K562 (cell line): Measurements from ENCODE around the gene ZNF581. TPM values are rescaled to one million over a fixed set of nuclear protein-coding genes. Genes with fewer than 3 reads are reported as not detected.

Experiments used
- ARID1B ChIP-seq: fragments of 450-650 bp; IDR thresholded peaks from 2 replicates; pipeline ENCODE4 v1.6.1; 2016; ENCODE audit warnings: antibody characterized with exemption, mild to moderate bottlenecking, inconsistent platforms
- CHD2 ChIP-seq: IDR thresholded peaks from 2 replicates; pipeline ENCODE4 v1.6.1; 2011; ENCODE audit warnings: low read depth, low read length
- MTA3 ChIP-seq: fragments of 450-650 bp; formaldehyde crosslinking; IDR thresholded peaks from 2 replicates; pipeline ENCODE4 v1.6.1; 2017; ENCODE audit warnings: mild to moderate bottlenecking, borderline replicate concordance
- OTX1 ChIP-seq: fragments of 450-650 bp; formaldehyde crosslinking; IDR thresholded peaks from 2 replicates; pipeline ENCODE4 v1.4.0; 2022; ENCODE audit warnings: mild to moderate bottlenecking
- PPARD ChIP-seq: fragments of 250-450 bp; sonication (Bioruptor Pico); IDR thresholded peaks from 2 replicates; pipeline ENCODE4 v1.8.0; 2022; ENCODE audit warnings: inconsistent platforms, mild to moderate bottlenecking, moderate library complexity
- SLC30A9 ChIP-seq: fragments of 250-450 bp; sonication (Bioruptor Pico); IDR thresholded peaks from 2 replicates; pipeline ENCODE4 v1.8.0; 2022; ENCODE audit warnings: mild to moderate bottlenecking, moderate library complexity
- SMARCA4 ChIP-seq: fragments of 450-650 bp; IDR thresholded peaks from 2 replicates; pipeline ENCODE4 v1.6.1; 2016
- YY1 ChIP-seq, 3 experiments: IDR thresholded peaks; 2 replicates each; pipeline ENCODE4 v1.6.1; 2011; ENCODE audit warnings: low read length in 2 of 3, mild to moderate bottlenecking in 2 of 3, moderate library complexity in 2 of 3, borderline replicate concordance in 1 of 3, control low read depth in 1 of 3, low read depth in 1 of 3; ENCODE audit not compliant: insufficient read depth in 3 of 3, insufficient replicate concordance in 2 of 3, control insufficient read depth in 1 of 3, insufficient read length in 1 of 3; ENCODE audit errors: extremely low read depth in 1 of 3
- ZNF551 ChIP-seq: fragments of 250-450 bp; sonication (Bioruptor Pico); IDR thresholded peaks from 2 replicates; pipeline ENCODE4 v1.5.0; 2021; ENCODE audit warnings: mild to moderate bottlenecking, moderate library complexity
- ZNF79 ChIP-seq: fragments of 250-450 bp; sonication (Bioruptor Pico); IDR thresholded peaks from 2 replicates; pipeline ENCODE4 v1.4.0; 2020; ENCODE audit warnings: low read depth, mild to moderate bottlenecking, moderate library complexity
- ZZZ3 ChIP-seq: fragments of 450-650 bp; IDR thresholded peaks from 2 replicates; pipeline ENCODE4 v1.6.1; 2016; ENCODE audit warnings: antibody characterized with exemption, mild to moderate bottlenecking, moderate library complexity
- polyA plus RNA-seq, 8 experiments: library from polyadenylated mRNA; depleted of rRNA in 4 of 8; stranded (reverse) in 5 of 8; unstranded in 3 of 8; fragments of >200 nt; fragmentation: Nextera tagmentation in 2 of 8; fragmentation: Illumina TruSeq in 1 of 8; extraction: Ambion mirVana in 2 of 8; extraction: Trizol in 1 of 8; gene quantifications; 2 replicates each; pipeline versions ENCODE4 v1.2.1 to v1.2.3, GENCODE V29; 2011 to 2014; ENCODE audit warnings: inconsistent platforms in 1 of 8, missing spikeins in 1 of 8
- total RNA-seq, 7 experiments: library from RNA; depleted of rRNA in 6 of 7; stranded (reverse); fragments of >200 nt in 6 of 7; fragmentation: Illumina TruSeq in 2 of 7; extraction: Trizol in 2 of 7; gene quantifications; 2 replicates each; pipeline versions ENCODE4 v1.2.1 to v1.2.3, GENCODE V29; 2011 to 2021; ENCODE audit warnings: low replicate concordance in 1 of 7
- TF ChIP-seq, protein P1 (sequence below): fragments of 450-650 bp; IDR thresholded peaks from 2 replicates; pipeline ENCODE4 v1.6.1; 2017; ENCODE audit warnings: antibody characterized with exemption
- TF ChIP-seq, protein P2 (sequence below): fragments of 250-450 bp; sonication (Bioruptor Pico); IDR thresholded peaks from 2 replicates; pipeline ENCODE4 v1.5.0; 2021
- TF ChIP-seq, protein P3 (sequence below): conservative IDR thresholded peaks from 2 replicates; pipeline ENCODE4 v1.6.1; 2011; ENCODE audit warnings: low read depth, mild to moderate bottlenecking, low read length; ENCODE audit not compliant: control insufficient read depth
- TF ChIP-seq, protein P4 (sequence below): fragments of 250-450 bp; sonication (Bioruptor Pico); IDR thresholded peaks from 2 replicates; pipeline ENCODE4 v1.8.0; 2021; ENCODE audit warnings: borderline replicate concordance, mild to moderate bottlenecking, moderate library complexity; ENCODE audit not compliant: poor library complexity, severe bottlenecking
- TF ChIP-seq, protein P5 (sequence below): IDR thresholded peaks from 2 replicates; pipeline ENCODE4 v1.6.1; 2016; ENCODE audit warnings: missing genetic modification characterization, missing compliant biosample characterization
- TF ChIP-seq, protein P6 (sequence below): fragments of 250-450 bp; sonication (Bioruptor Pico); IDR thresholded peaks from 2 replicates; pipeline ENCODE4 v1.4.0; 2020; ENCODE audit warnings: mild to moderate bottlenecking, moderate library complexity

The ZNF581 gene
- total and polyA plus RNA-seq, 9 of the 15 experiments (the other 6 are each of a cell fraction or from before 2014, with no cell fraction given) = 2.4 to 39.4 (median 15.4) TPM

DNA sequence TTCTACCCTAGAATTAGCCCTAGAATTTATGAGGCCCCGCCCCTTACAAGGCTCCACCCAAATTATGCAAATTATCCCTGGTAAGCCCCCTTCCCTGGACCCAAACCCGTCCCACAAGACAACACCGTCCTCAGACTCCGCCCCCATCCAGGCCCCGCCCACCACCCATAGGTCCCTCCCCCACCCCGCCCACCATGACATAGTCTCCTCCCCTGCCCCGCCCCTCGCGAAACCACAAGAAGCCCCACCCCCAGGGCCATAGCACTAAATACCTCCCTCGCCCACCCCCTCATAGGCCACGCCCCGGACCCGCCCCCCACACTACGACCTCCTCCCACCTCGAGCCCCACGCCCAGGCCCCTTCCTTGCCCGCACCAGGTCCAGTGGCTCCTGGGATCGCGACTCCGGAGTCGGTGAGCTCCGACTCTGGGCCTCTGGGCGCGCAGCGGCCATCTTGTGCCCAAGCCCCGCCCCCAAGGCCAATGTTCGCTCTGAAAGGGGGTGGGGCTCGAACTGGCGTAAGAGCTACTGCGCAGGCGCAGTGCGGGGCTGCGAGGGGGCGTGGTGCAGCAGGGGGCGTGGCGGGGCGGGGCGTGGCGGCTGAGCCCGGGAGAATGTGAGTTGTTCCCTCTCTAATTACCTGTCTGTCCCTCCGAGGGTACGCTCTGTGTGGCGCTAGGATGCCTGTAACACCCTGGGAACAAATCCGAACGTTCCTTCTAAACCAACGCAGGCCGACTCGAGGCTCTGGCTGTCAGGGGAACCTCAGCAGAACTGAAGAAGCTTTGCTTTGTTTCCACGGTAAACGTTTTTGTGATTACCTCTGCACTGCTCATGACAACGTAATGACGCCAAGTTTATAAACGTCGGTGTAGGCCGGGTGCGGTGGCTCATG is 19.1 kb upstream of the ZNF581 start, which contains the start of gene ZNF784 (continued):
- TF ChIP-seq ARID1B (no peak), ZNF79 (no peak), PPARD (no peak), SLC30A9 (CRISPR knock-in tag) (no peak), MTA3 (0 out of 2 replicates have a peak, but pooled peaks have one; percentile 45), YY1 (IDR thresholded peaks at IDR 0.05; ENCODE audit: borderline replicate concordance in 1 of 3, control insufficient read depth in 1 of 3, extremely low read depth in 1 of 3, insufficient read depth in 3 of 3, insufficient read length in 1 of 3, insufficient replicate concordance in 2 of 3, low read depth in 1 of 3, low read length in 2 of 3) (peak; percentile 92 to 99 (median 97)), ZZZ3 (no peak), SMARCA4 (no peak), OTX1 (CRISPR knock-in tag) (no peak), ZNF551 (CRISPR knock-in tag) (no peak), CHD2 (0 out of 2 replicates have a peak, but pooled peaks have one; percentile 35)
- TF ChIP-seq, protein P1, sequence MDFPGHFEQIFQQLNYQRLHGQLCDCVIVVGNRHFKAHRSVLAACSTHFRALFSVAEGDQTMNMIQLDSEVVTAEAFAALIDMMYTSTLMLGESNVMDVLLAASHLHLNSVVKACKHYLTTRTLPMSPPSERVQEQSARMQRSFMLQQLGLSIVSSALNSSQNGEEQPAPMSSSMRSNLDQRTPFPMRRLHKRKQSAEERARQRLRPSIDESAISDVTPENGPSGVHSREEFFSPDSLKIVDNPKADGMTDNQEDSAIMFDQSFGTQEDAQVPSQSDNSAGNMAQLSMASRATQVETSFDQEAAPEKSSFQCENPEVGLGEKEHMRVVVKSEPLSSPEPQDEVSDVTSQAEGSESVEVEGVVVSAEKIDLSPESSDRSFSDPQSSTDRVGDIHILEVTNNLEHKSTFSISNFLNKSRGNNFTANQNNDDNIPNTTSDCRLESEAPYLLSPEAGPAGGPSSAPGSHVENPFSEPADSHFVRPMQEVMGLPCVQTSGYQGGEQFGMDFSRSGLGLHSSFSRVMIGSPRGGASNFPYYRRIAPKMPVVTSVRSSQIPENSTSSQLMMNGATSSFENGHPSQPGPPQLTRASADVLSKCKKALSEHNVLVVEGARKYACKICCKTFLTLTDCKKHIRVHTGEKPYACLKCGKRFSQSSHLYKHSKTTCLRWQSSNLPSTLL = no peak
- TF ChIP-seq, protein P2, sequence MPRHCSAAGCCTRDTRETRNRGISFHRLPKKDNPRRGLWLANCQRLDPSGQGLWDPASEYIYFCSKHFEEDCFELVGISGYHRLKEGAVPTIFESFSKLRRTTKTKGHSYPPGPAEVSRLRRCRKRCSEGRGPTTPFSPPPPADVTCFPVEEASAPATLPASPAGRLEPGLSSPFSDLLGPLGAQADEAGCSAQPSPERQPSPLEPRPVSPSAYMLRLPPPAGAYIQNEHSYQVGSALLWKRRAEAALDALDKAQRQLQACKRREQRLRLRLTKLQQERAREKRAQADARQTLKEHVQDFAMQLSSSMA (CRISPR knock-in tag) = no peak
- TF ChIP-seq, protein P3, sequence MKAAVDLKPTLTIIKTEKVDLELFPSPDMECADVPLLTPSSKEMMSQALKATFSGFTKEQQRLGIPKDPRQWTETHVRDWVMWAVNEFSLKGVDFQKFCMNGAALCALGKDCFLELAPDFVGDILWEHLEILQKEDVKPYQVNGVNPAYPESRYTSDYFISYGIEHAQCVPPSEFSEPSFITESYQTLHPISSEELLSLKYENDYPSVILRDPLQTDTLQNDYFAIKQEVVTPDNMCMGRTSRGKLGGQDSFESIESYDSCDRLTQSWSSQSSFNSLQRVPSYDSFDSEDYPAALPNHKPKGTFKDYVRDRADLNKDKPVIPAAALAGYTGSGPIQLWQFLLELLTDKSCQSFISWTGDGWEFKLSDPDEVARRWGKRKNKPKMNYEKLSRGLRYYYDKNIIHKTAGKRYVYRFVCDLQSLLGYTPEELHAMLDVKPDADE = peak; percentile 60; the same call in 1 of the 2 replicates
- TF ChIP-seq, protein P4, sequence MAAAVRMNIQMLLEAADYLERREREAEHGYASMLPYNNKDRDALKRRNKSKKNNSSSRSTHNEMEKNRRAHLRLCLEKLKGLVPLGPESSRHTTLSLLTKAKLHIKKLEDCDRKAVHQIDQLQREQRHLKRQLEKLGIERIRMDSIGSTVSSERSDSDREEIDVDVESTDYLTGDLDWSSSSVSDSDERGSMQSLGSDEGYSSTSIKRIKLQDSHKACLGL (CRISPR knock-in tag) = no peak
- TF ChIP-seq, protein P5, sequence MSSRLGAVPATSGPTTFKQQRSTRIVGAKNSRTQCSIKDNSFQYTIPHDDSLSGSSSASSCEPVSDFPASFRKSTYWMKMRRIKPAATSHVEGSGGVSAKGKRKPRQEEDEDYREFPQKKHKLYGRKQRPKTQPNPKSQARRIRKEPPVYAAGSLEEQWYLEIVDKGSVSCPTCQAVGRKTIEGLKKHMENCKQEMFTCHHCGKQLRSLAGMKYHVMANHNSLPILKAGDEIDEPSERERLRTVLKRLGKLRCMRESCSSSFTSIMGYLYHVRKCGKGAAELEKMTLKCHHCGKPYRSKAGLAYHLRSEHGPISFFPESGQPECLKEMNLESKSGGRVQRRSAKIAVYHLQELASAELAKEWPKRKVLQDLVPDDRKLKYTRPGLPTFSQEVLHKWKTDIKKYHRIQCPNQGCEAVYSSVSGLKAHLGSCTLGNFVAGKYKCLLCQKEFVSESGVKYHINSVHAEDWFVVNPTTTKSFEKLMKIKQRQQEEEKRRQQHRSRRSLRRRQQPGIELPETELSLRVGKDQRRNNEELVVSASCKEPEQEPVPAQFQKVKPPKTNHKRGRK (tag) = no peak
- TF ChIP-seq, protein P6, sequence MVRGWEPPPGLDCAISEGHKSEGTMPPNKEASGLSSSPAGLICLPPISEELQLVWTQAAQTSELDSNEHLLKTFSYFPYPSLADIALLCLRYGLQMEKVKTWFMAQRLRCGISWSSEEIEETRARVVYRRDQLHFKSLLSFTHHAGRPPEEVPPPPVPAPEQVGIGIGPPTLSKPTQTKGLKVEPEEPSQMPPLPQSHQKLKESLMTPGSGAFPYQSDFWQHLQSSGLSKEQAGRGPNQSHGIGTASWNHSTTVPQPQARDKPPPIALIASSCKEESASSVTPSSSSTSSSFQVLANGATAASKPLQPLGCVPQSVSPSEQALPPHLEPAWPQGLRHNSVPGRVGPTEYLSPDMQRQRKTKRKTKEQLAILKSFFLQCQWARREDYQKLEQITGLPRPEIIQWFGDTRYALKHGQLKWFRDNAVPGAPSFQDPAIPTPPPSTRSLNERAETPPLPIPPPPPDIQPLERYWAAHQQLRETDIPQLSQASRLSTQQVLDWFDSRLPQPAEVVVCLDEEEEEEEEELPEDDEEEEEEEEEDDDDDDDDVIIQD = no peak
